MM.1S (cell line): Measurements from ENCODE around the gene NASP.

Source experiments
- EZH2 ChIP-seq: fragments of 300-600 bp; sonication (generic); optimal IDR thresholded peaks from 2 replicates; pipeline ENCODE3; 2017; ENCODE audit warnings: low read depth, mild to moderate bottlenecking, antibody characterized with exemption, low read length, mixed read lengths
- EZH2phosphoT487 ChIP-seq: fragments of 300-600 bp; sonication (generic); IDR thresholded peaks from 2 replicates; pipeline ENCODE4 v1.6.1; 2018; ENCODE audit warnings: antibody characterized with exemption, low read length
- TF ChIP-seq, protein P1 (sequence below): fragments of 300-600 bp; sonication (generic); IDR thresholded peaks from 2 replicates; pipeline ENCODE4 v1.5.1; 2016; ENCODE audit warnings: antibody characterized with exemption, low read length, mixed read lengths

DNA sequence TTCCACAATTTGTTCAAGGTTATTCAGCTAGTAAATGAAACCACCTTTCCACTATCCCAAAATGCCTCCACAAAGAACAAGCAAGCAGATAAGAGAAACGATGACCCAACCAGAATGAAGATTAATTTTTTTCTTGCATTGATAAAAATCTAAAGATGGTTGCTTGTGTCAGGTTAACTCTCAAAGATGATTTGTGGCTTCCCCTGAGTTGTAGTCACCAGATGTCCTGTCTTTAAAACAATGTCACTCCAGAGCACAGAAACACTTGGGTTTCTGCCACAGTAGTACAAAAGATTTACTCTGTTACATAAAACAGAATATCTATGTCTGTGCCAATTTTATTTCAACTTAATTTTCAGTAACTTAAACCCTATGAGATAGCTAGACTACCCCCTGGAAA, 51.4 kb downstream of the NASP start:
- TF ChIP-seq, protein P1, sequence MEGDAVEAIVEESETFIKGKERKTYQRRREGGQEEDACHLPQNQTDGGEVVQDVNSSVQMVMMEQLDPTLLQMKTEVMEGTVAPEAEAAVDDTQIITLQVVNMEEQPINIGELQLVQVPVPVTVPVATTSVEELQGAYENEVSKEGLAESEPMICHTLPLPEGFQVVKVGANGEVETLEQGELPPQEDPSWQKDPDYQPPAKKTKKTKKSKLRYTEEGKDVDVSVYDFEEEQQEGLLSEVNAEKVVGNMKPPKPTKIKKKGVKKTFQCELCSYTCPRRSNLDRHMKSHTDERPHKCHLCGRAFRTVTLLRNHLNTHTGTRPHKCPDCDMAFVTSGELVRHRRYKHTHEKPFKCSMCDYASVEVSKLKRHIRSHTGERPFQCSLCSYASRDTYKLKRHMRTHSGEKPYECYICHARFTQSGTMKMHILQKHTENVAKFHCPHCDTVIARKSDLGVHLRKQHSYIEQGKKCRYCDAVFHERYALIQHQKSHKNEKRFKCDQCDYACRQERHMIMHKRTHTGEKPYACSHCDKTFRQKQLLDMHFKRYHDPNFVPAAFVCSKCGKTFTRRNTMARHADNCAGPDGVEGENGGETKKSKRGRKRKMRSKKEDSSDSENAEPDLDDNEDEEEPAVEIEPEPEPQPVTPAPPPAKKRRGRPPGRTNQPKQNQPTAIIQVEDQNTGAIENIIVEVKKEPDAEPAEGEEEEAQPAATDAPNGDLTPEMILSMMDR, result no peak
- no peak for TF ChIP-seq EZH2
- no peak for TF ChIP-seq EZH2phosphoT487
